GM12874 (cell line): ENCODE data around the gene HPN.

Experiments used
- CTCF ChIP-seq: IDR thresholded peaks from 2 replicates; pipeline ENCODE4 v1.5.1; 2011; ENCODE audit warnings: low read depth, mild to moderate bottlenecking, control low read depth, low read length, moderate library complexity; ENCODE audit not compliant: insufficient read depth

HPN gene

GRCh38 chr19:35006342-35006998, 35.1 kb upstream of the HPN start:
- TF ChIP-seq CTCF = no peak

GRCh38 chr19:35006999-35007365, 34.5 kb upstream of the HPN start:
- TF ChIP-seq CTCF = no peak

- TF ChIP-seq CTCF = no peak
Observed at GRCh38 chr19:35008891-35009341, 32.6 kb upstream of the HPN start.

- no peak for TF ChIP-seq CTCF
Observed at GRCh38 chr19:35009424-35010415, 31.8 kb upstream of the HPN start.

GRCh38 chr19:35011091-35011689, 30.3 kb upstream of the HPN start:
- TF ChIP-seq CTCF = no peak

GRCh38 chr19:35011737-35012682, 29.5 kb upstream of the HPN start:
- no peak for TF ChIP-seq CTCF
